ENCODE data around the gene OSBPL8.

GRCh38 chr12:76340680-76341435 lies 218.7 kb downstream of the OSBPL8 start:
- TF ChIP-seq POLR2A (IDR thresholded peaks at IDR 0.05): no peak
- TF ChIP-seq CTCF (IDR thresholded peaks at IDR 0.05): no peak

Measured in body of pancreas (tissue), 4 donors.